HepG2 (cell line): ENCODE measurements around the gene TRNT1. TPM values are rescaled to one million over a fixed set of nuclear protein-coding genes. Genes with fewer than 3 reads are reported as not detected.

Experiments
- ATAC-seq: fragments of 200-7000 bp; cut with Tn5 transposase; 3 replicates; pipeline ENCODE4 v1.9.1; 2020; ENCODE audit warnings: mild to moderate bottlenecking, moderate library complexity
- BruUV-seq: library from RNA; stranded (reverse); fragments of 400-500 nt; replicated peaks from 2 replicates; lab custom pipeline; 2021; lab: Mats Ljungman, UMichigan
- CTCF ChIA-PET: fragments of 300-600 bp; formaldehyde crosslinking; extraction: SDS; loops from one replicate; lab custom pipeline; 2021; ENCODE audit warnings: low total read pairs, inconsistent platforms, low intra/inter-chr PET ratio; lab: Yijun Ruan, JAX
- POLR2A ChIA-PET: fragments of 350-600 bp; sonication (Branson Sonifier 250); formaldehyde crosslinking; loops from one replicate; lab custom pipeline; 2020; ENCODE audit warnings: antibody characterized with exemption, inconsistent platforms; lab: Yijun Ruan, JAX
- DNase-seq: peaks from one replicate; pipeline ENCODE4 v3.0.0-alpha.2; 2015; ENCODE audit warnings: low spot score
- FAIRE-seq: peaks from 3 replicates; lab custom pipeline; 2011; peaks lifted over from hg19 to GRCh38; lab: Jason Lieb, UNC
- H2AFZ ChIP-seq: one replicate; pipeline ENCODE4 v1.6.1; 2011; ENCODE audit warnings: low read length, inconsistent platforms
- H3K27ac ChIP-seq: fragments of 300-600 bp; 3 replicates; pipeline ENCODE4 v1.8.0; 2011; ENCODE audit warnings: mixed run types, mild to moderate bottlenecking, mixed read lengths, low read length, inconsistent platforms; ENCODE audit not compliant: insufficient read depth; ENCODE audit errors: extremely low read length
- H3K27me3 ChIP-seq, 2 experiments: fragments of 200-600 bp in 1 of 2; 2 replicates in 1 of 2; 3 replicates in 1 of 2; pipeline versions ENCODE4 v1.6.0 to v1.8.0; 2011; ENCODE audit warnings: low read length in 2 of 2, mild to moderate bottlenecking in 2 of 2, moderate library complexity in 2 of 2, inconsistent platforms in 1 of 2; ENCODE audit not compliant: insufficient read depth in 2 of 2, control insufficient read depth in 1 of 2
- H3K36me3 ChIP-seq, 2 experiments: fragments of 200-600 bp in 1 of 2; replicated peaks in 1 of 2; 2 replicates in 1 of 2; 3 replicates in 1 of 2; pipeline versions ENCODE4 v1.5.1 to v1.8.0; 2011; ENCODE audit warnings: low read length in 2 of 2, inconsistent platforms in 1 of 2; ENCODE audit not compliant: insufficient read depth in 2 of 2, control insufficient read depth in 1 of 2
- H3K4me1 ChIP-seq: 2 replicates; pipeline ENCODE4 v1.5.1; 2012; ENCODE audit warnings: low read length, inconsistent platforms; ENCODE audit not compliant: insufficient read depth
- H3K4me2 ChIP-seq: 2 replicates; pipeline ENCODE4 v1.6.0; 2011; ENCODE audit warnings: low read depth, low read length, inconsistent platforms
- H3K4me3 ChIP-seq, 3 experiments: fragments of 200-600 bp in 1 of 3; sonication (generic), shearing (Covaris generic) in 1 of 3; replicated peaks in 1 of 3; 2 replicates each; pipeline ENCODE4 v1.5.1; 2011 to 2016; ENCODE audit warnings: low read length in 3 of 3, inconsistent platforms in 2 of 3, low read depth in 2 of 3, mild to moderate bottlenecking in 2 of 3, control low read depth in 1 of 3, mixed read lengths in 1 of 3; ENCODE audit not compliant: insufficient read depth in 1 of 3
- H3K79me2 ChIP-seq: one replicate; pipeline ENCODE4 v1.6.1; 2011; ENCODE audit warnings: low read length, inconsistent platforms; ENCODE audit not compliant: insufficient read depth
- H3K9ac ChIP-seq: 2 replicates; pipeline ENCODE4 v1.6.0; 2011; ENCODE audit warnings: mild to moderate bottlenecking, low read depth, low read length, inconsistent platforms; ENCODE audit not compliant: insufficient read depth
- H3K9me3 ChIP-seq: 2 replicates; pipeline ENCODE4 v1.5.1; 2012; ENCODE audit warnings: mild to moderate bottlenecking, low read length
- H4K20me1 ChIP-seq: 2 replicates; pipeline ENCODE4 v1.6.0; 2011; ENCODE audit warnings: inconsistent platforms, mild to moderate bottlenecking, low read length, moderate library complexity; ENCODE audit not compliant: insufficient read depth
- ATAD3A ChIP-seq: sonication (generic); formaldehyde crosslinking; IDR thresholded peaks from 2 replicates; pipeline ENCODE4 v1.4.0; 2020; ENCODE audit warnings: missing genetic modification reagents
- NFKB2 ChIP-seq: sonication (generic); formaldehyde crosslinking; IDR thresholded peaks from 2 replicates; pipeline ENCODE4 v1.4.0; 2020; ENCODE audit warnings: missing genetic modification reagents, borderline replicate concordance
- TCF7 ChIP-seq: sonication (generic); IDR thresholded peaks from 2 replicates; pipeline ENCODE4 v1.6.1; 2016; ENCODE audit warnings: antibody characterized with exemption, low read depth
- ZBTB20 ChIP-seq: sonication (generic); formaldehyde crosslinking; IDR thresholded peaks from 2 replicates; pipeline ENCODE4 v1.8.1; 2023; ENCODE audit warnings: missing genetic modification reagents, low read depth, mild to moderate bottlenecking, borderline replicate concordance
- ZNF343 ChIP-seq: sonication (generic); formaldehyde crosslinking; IDR thresholded peaks from 2 replicates; pipeline ENCODE4 v1.4.0; 2020; ENCODE audit warnings: mild to moderate bottlenecking, missing genetic modification reagents
- ZNF430 ChIP-seq: sonication (generic); formaldehyde crosslinking; IDR thresholded peaks from 2 replicates; pipeline ENCODE4 v1.9.0; 2021; ENCODE audit warnings: mild to moderate bottlenecking, missing genetic modification reagents
- ZNF441 ChIP-seq: sonication (generic); formaldehyde crosslinking; IDR thresholded peaks from 2 replicates; pipeline ENCODE4 v1.7.0; 2021; ENCODE audit warnings: missing genetic modification reagents, borderline replicate concordance
- ZNF770 ChIP-seq: sonication (generic); formaldehyde crosslinking; IDR thresholded peaks from 2 replicates; pipeline ENCODE4 v1.5.0; 2020; ENCODE audit warnings: mild to moderate bottlenecking, missing genetic modification reagents
- WGBS: methylation state at CpG from one replicate; pipeline ENCODE4 v1.1.6; 2017; ENCODE audit warnings: low lambda C conversion rate; 5-methylcytosine and 5-hydroxymethylcytosine counted together
- in situ Hi-C: cut with HindIII; loops from 2 replicates; pipeline ENCODE4 v1.10.0; 2017; ENCODE audit warnings: low pct_unique_long_range_greater_than_20kb; ENCODE audit not compliant: extremely low pct_ligation_motif_present
- intact Hi-C: fragments of 100-400 bp; cut with micrococcal nuclease; formaldehyde crosslinking; loops from one replicate; pipeline ENCODE4 v1.10.0; 2022; ENCODE audit not compliant: unreplicated experiment
- polyA plus RNA-seq, 8 experiments: library from polyadenylated mRNA; depleted of rRNA in 3 of 8; stranded (reverse) in 7 of 8; unstranded in 1 of 8; fragments of >200 nt; fragmentation: Illumina TruSeq in 4 of 8; extraction: Trizol in 4 of 8; gene quantifications; 2 replicates each; pipeline versions ENCODE4 v1.2.1 to v1.2.3, GENCODE V29; 2011 to 2016; ENCODE audit warnings: low read depth in 4 of 8, missing spikeins in 1 of 8, mixed read lengths in 1 of 8; ENCODE audit not compliant: insufficient read depth in 1 of 8
- total RNA-seq, 5 experiments: library from RNA; depleted of rRNA; stranded (reverse); fragments of >200 nt; fragmentation: Illumina TruSeq; extraction: Trizol; gene quantifications; 2 replicates each; pipeline ENCODE4 v1.2.3, GENCODE V29; 2016; ENCODE audit warnings: low read depth in 1 of 5
- TF ChIP-seq, protein P1 (sequence below): sonication (generic); formaldehyde crosslinking; IDR thresholded peaks from 2 replicates; pipeline ENCODE4 v1.4.0; 2020; ENCODE audit warnings: missing genetic modification reagents
- TF ChIP-seq, protein P2 (sequence below): sonication (generic); formaldehyde crosslinking; IDR thresholded peaks from 2 replicates; pipeline ENCODE4 v1.8.1; 2022; ENCODE audit warnings: mild to moderate bottlenecking, missing genetic modification reagents

The TRNT1 gene
- total and polyA plus RNA-seq, 2 of the 13 experiments (the other 11 are each of a cell fraction or from before 2014, with no cell fraction given) = 9.4 to 27.7 TPM

- 86% methylated on average over 9 of the region's 9 CpGs for WGBS
- peaks cover 33% of the 10 kb centered on the region for H3K79me2 ChIP-seq
- no peak for FAIRE-seq
- no peaks in the 10 kb centered on the region for H3K9me3 ChIP-seq
- BruUV-seq = no TSS peak
- peaks cover 25% of the 10 kb centered on the region for H3K4me1 ChIP-seq
- H2AFZ ChIP-seq = no peak overlapping the region
- no peaks in the 10 kb centered on the region for H3K36me3 ChIP-seq
- no peak overlapping the region for H3K4me2 ChIP-seq
- TF ChIP-seq ZNF343 (CRISPR knock-in tag) (no peak), ZNF441 (CRISPR knock-in tag) (no peak), TCF7 (no peak)
- TF ChIP-seq, protein P1, sequence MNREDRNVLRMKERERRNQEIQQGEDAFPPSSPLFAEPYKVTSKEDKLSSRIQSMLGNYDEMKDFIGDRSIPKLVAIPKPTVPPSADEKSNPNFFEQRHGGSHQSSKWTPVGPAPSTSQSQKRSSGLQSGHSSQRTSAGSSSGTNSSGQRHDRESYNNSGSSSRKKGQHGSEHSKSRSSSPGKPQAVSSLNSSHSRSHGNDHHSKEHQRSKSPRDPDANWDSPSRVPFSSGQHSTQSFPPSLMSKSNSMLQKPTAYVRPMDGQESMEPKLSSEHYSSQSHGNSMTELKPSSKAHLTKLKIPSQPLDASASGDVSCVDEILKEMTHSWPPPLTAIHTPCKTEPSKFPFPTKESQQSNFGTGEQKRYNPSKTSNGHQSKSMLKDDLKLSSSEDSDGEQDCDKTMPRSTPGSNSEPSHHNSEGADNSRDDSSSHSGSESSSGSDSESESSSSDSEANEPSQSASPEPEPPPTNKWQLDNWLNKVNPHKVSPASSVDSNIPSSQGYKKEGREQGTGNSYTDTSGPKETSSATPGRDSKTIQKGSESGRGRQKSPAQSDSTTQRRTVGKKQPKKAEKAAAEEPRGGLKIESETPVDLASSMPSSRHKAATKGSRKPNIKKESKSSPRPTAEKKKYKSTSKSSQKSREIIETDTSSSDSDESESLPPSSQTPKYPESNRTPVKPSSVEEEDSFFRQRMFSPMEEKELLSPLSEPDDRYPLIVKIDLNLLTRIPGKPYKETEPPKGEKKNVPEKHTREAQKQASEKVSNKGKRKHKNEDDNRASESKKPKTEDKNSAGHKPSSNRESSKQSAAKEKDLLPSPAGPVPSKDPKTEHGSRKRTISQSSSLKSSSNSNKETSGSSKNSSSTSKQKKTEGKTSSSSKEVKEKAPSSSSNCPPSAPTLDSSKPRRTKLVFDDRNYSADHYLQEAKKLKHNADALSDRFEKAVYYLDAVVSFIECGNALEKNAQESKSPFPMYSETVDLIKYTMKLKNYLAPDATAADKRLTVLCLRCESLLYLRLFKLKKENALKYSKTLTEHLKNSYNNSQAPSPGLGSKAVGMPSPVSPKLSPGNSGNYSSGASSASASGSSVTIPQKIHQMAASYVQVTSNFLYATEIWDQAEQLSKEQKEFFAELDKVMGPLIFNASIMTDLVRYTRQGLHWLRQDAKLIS (CRISPR knock-in tag) = no peak
- no peak for DNase-seq
- CTCF ChIA-PET = no interaction called here
- POLR2A ChIA-PET = no interaction called here
- intact Hi-C loops = loop anchor here (10.0 kb wide), 1 partner anchor 1476 kb away; no protein-coding TSS in a partner anchor
- H3K4me3 ChIP-seq = no peak overlapping the region
- in situ Hi-C loops = no loop called here
- no peak for ATAC-seq
- no peaks in the 10 kb centered on the region; a peak in 1 of 5 replicates for H3K27me3 ChIP-seq
- no peak overlapping the region for H3K9ac ChIP-seq
- H4K20me1 ChIP-seq = peaks cover 21% of the 10 kb centered on the region; the same call in 1 of the 2 replicates
- H3K27ac ChIP-seq = no peak overlapping the region
These were observed 53.7 kb downstream of the TRNT1 start for GRCh38 chr3:3180456-3180855.

GRCh38 chr3:3184876-3185275, 58.1 kb downstream of the TRNT1 start:
- no peak overlapping the region for H2AFZ ChIP-seq
- CTCF ChIA-PET = no interaction called here

More at GRCh38 chr3:3184876-3185275, 58.1 kb downstream of the TRNT1 start:
- H3K36me3 ChIP-seq = no peaks in the 10 kb centered on the region
- no peak for ATAC-seq
- no peak for TF ChIP-seq ZNF770 (CRISPR knock-in tag)
- TF ChIP-seq, protein P2, sequence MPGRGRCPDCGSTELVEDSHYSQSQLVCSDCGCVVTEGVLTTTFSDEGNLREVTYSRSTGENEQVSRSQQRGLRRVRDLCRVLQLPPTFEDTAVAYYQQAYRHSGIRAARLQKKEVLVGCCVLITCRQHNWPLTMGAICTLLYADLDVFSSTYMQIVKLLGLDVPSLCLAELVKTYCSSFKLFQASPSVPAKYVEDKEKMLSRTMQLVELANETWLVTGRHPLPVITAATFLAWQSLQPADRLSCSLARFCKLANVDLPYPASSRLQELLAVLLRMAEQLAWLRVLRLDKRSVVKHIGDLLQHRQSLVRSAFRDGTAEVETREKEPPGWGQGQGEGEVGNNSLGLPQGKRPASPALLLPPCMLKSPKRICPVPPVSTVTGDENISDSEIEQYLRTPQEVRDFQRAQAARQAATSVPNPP (CRISPR knock-in tag) = no peak
- no peak for TF ChIP-seq ZNF430 (CRISPR knock-in tag)
- no peak for TF ChIP-seq ATAD3A
- no peak for TF ChIP-seq ZBTB20 (CRISPR knock-in tag)
- no peak for TF ChIP-seq NFKB2 (CRISPR knock-in tag)
- TF ChIP-seq, all 625 proteins: peak for 0
- Histone ChIP-seq H3K27me3 (no peaks in the 10 kb centered on the region), H3K9me3 (no peaks in the 10 kb centered on the region), H3K4me3 (no peak overlapping the region), H3K4me1 (peaks cover 3% of the 10 kb centered on the region), H3K79me2 (no peaks in the 10 kb centered on the region), H4K20me1 (no peaks in the 10 kb centered on the region), H3K27ac (no peak overlapping the region), H3K4me2 (no peak overlapping the region), H3K9ac (no peak overlapping the region)
- POLR2A ChIA-PET = no interaction called here
- in situ Hi-C loops = no loop called here
- DNase-seq (no peak), FAIRE-seq (no peak)
- BruUV-seq = no TSS peak
- 0% methylated on average over 2 of the region's 2 CpGs for WGBS
- intact Hi-C loops = loop anchor here (10.0 kb wide), 1 partner anchor 1480 kb away; no protein-coding TSS in a partner anchor
